Neural cell (in vitro differentiated cells): ENCODE results near the gene CHCHD1. TPM values are rescaled to one million over a fixed set of nuclear protein-coding genes. Genes with fewer than 3 reads are reported as not detected.

Source experiments
- H2AFZ ChIP-seq: fragments of 200-600, 300-800 bp; sonication (generic), shearing (Covaris generic); 2 replicates; pipeline ENCODE4 v1.6.0; 2014; ENCODE audit warnings: low read depth, mild to moderate bottlenecking, antibody characterized with exemption, low read length, moderate library complexity
- H3F3A ChIP-seq: fragments of 200-600 bp; shearing (Covaris generic); 2 replicates; pipeline ENCODE4 v1.6.1; 2016; ENCODE audit warnings: mild to moderate bottlenecking, moderate library complexity, mixed read lengths, antibody characterized with exemption, low read length; ENCODE audit not compliant: insufficient read depth, poor library complexity, severe bottlenecking
- H3K27ac ChIP-seq: fragments of 200-600, 300-800 bp; sonication (generic), shearing (Covaris generic); 2 replicates; pipeline ENCODE4 v1.5.1; 2014; ENCODE audit warnings: mild to moderate bottlenecking, low read length, moderate library complexity
- H3K27me3 ChIP-seq: fragments of 300-800, 200-600 bp; sonication (generic), shearing (Covaris generic); 2 replicates; pipeline ENCODE4 v1.6.0; 2014; ENCODE audit warnings: mild to moderate bottlenecking, low read depth, low read length, moderate library complexity; ENCODE audit not compliant: insufficient read depth
- H3K36me3 ChIP-seq: fragments of 300-800, 200-600 bp; sonication (generic), shearing (Covaris generic); 2 replicates; pipeline ENCODE4 v1.5.1; 2014; ENCODE audit warnings: mild to moderate bottlenecking, antibody characterized with exemption, low read length, moderate library complexity; ENCODE audit not compliant: insufficient read depth
- H3K4me2 ChIP-seq: fragments of 300-800, 200-600 bp; sonication (generic), shearing (Covaris generic); 2 replicates; pipeline ENCODE4 v1.6.0; 2014; ENCODE audit warnings: mild to moderate bottlenecking, low read length
- H3K4me3 ChIP-seq: fragments of 300-800, 200-600 bp; sonication (generic), shearing (Covaris generic); 2 replicates; pipeline ENCODE4 v1.5.1; 2014; ENCODE audit warnings: mild to moderate bottlenecking, low read length, moderate library complexity
- H3K79me2 ChIP-seq: fragments of 200-600 bp; shearing (Covaris generic); replicated peaks from 2 replicates; pipeline ENCODE4 v1.6.0; 2014; ENCODE audit warnings: mild to moderate bottlenecking, low read length, moderate library complexity; ENCODE audit not compliant: insufficient read depth
- H3K9ac ChIP-seq: fragments of 300-800, 200-600 bp; sonication (generic), shearing (Covaris generic); 2 replicates; pipeline ENCODE4 v1.6.1; 2016; ENCODE audit warnings: mild to moderate bottlenecking, low read length, mixed read lengths
- H3K9me2 ChIP-seq: fragments of 200-600 bp; shearing (Covaris generic); 2 replicates; pipeline ENCODE4 v1.6.1; 2016; ENCODE audit warnings: mild to moderate bottlenecking, low read length, mixed read lengths; ENCODE audit not compliant: insufficient read depth
- H3K9me3 ChIP-seq: fragments of 200-600, 300-800 bp; sonication (generic), shearing (Covaris generic); 2 replicates; pipeline ENCODE4 v1.6.1; 2016; ENCODE audit warnings: mild to moderate bottlenecking, mixed run types, low read length, moderate library complexity, mixed read lengths
- H4K20me1 ChIP-seq: fragments of 200-600 bp; shearing (Covaris generic); 2 replicates; pipeline ENCODE4 v1.6.1; 2016; ENCODE audit warnings: mild to moderate bottlenecking, mixed run types; ENCODE audit not compliant: insufficient read depth
- CTCF ChIP-seq: fragments of 450-650 bp; IDR thresholded peaks from 2 replicates; pipeline ENCODE4 v1.5.1; 2014; ENCODE audit warnings: antibody characterized with exemption, mild to moderate bottlenecking, moderate library complexity; ENCODE audit not compliant: poor library complexity, severe bottlenecking
- EP300 ChIP-seq: fragments of 450-650 bp; conservative IDR thresholded peaks from 2 replicates; pipeline ENCODE4 v1.6.1; 2014; ENCODE audit warnings: antibody characterized with exemption, mild to moderate bottlenecking, moderate library complexity; ENCODE audit not compliant: poor library complexity, severe bottlenecking
- EZH2 ChIP-seq: fragments of 200-600, 300-800 bp; shearing (Covaris generic), sonication (generic); IDR thresholded peaks from 2 replicates; pipeline ENCODE4 v1.6.1; 2014; ENCODE audit warnings: antibody characterized with exemption, low read length, borderline replicate concordance, mild to moderate bottlenecking; ENCODE audit not compliant: insufficient read depth, poor library complexity, severe bottlenecking
- MXI1 ChIP-seq: fragments of 450-650 bp; conservative IDR thresholded peaks from 2 replicates; pipeline ENCODE4 v1.6.1; 2014; ENCODE audit warnings: antibody characterized with exemption, mild to moderate bottlenecking; ENCODE audit not compliant: poor library complexity, severe bottlenecking
- POLR2AphosphoS5 ChIP-seq: IDR thresholded peaks from 2 replicates; pipeline ENCODE4 v1.6.1; 2012
- RAD21 ChIP-seq: fragments of 450-650 bp; conservative IDR thresholded peaks from 2 replicates; pipeline ENCODE4 v1.6.1; 2014; ENCODE audit warnings: antibody characterized with exemption, mild to moderate bottlenecking, moderate library complexity
- REST ChIP-seq: IDR thresholded peaks from 2 replicates; pipeline ENCODE4 v1.6.1; 2012; ENCODE audit warnings: borderline replicate concordance
- SMC3 ChIP-seq: fragments of 450-650 bp; conservative IDR thresholded peaks from 2 replicates; pipeline ENCODE4 v1.6.1; 2014; ENCODE audit warnings: antibody characterized with exemption, mild to moderate bottlenecking, moderate library complexity; ENCODE audit not compliant: poor library complexity
- TAF1 ChIP-seq: IDR thresholded peaks from 2 replicates; pipeline ENCODE4 v1.6.1; 2012; ENCODE audit warnings: low read depth
- polyA plus RNA-seq: library from polyadenylated mRNA; depleted of rRNA; stranded (reverse); fragments of >200 nt; gene quantifications from 2 replicates; pipeline ENCODE4 v1.2.3, GENCODE V29; 2014

CHCHD1 gene
- polyA plus RNA-seq, 1 donor from 2014 or later, result 82.5 TPM

- no peak overlapping the region for H2AFZ ChIP-seq
- no peaks in the 10 kb centered on the region for H3K9me2 ChIP-seq
- H3K4me2 ChIP-seq, result no peak overlapping the region
- no peaks in the 10 kb centered on the region for H3K27me3 ChIP-seq
- no peaks in the 10 kb centered on the region for H3F3A ChIP-seq
- H3K79me2 ChIP-seq, result peaks cover 1% of the 10 kb centered on the region
- no peak overlapping the region for H3K9ac ChIP-seq
- TF ChIP-seq EP300 (no peak), POLR2AphosphoS5 (no peak), MXI1 (no peak), CTCF (no peak), RAD21 (no peak), EZH2 (no peak), SMC3 (no peak), TAF1 (no peak), REST (no peak)
- no peaks in the 10 kb centered on the region for H3K36me3 ChIP-seq
- H4K20me1 ChIP-seq, result no peaks in the 10 kb centered on the region
- H3K4me3 ChIP-seq, result no peak overlapping the region
- H3K9me3 ChIP-seq, result no peaks in the 10 kb centered on the region
- H3K27ac ChIP-seq, result no peak overlapping the region
Measured at GRCh38 chr10:73768881-73769280, 13.0 kb upstream of the CHCHD1 start.

- H3K9ac ChIP-seq, result no peak overlapping the region
- H3K27ac ChIP-seq, result no peak overlapping the region
- peaks cover 6% of the 10 kb centered on the region for H3K79me2 ChIP-seq
- H3K9me2 ChIP-seq, result no peaks in the 10 kb centered on the region
- H4K20me1 ChIP-seq, result no peaks in the 10 kb centered on the region
- no peak overlapping the region for H3K4me3 ChIP-seq
- TF ChIP-seq MXI1, result no peak
- H3K36me3 ChIP-seq, result no peaks in the 10 kb centered on the region
- no peak overlapping the region for H2AFZ ChIP-seq
- H3F3A ChIP-seq, result no peaks in the 10 kb centered on the region
- H3K27me3 ChIP-seq, result no peaks in the 10 kb centered on the region
- no peak overlapping the region for H3K4me2 ChIP-seq
- H3K9me3 ChIP-seq, result no peaks in the 10 kb centered on the region
Measured at GRCh38 chr10:73769396-73769795, 12.5 kb upstream of the CHCHD1 start.

- Histone ChIP-seq H3K79me2 (peaks cover 22% of the 10 kb centered on the region), H3K27ac (peak overlapping the region; percentile 90), H3K4me3 (peak overlapping the region; percentile 97), H3K36me3 (no peaks in the 10 kb centered on the region), H4K20me1 (no peaks in the 10 kb centered on the region), H3K9me2 (no peaks in the 10 kb centered on the region), H3K4me2 (peak overlapping the region; percentile 68), H3K9ac (peak overlapping the region; percentile 85), H3F3A (no peaks in the 10 kb centered on the region), H3K27me3 (no peaks in the 10 kb centered on the region), H3K9me3 (no peaks in the 10 kb centered on the region), H2AFZ (peak overlapping the region; percentile 84)
- TF ChIP-seq MXI1 (no peak), POLR2AphosphoS5 (no peak), EP300 (no peak), RAD21 (no peak), CTCF (no peak), SMC3 (no peak), EZH2 (no peak), TAF1 (no peak), REST (no peak)
Measured at GRCh38 chr10:73771722-73772280, 10.0 kb upstream of the CHCHD1 start.
